ENCODE measurements around the gene CREG1.

GRCh38 chr1:167578939-167579521, 25.5 kb upstream of the CREG1 start:
- TF ChIP-seq ATF2 (CRISPR knock-in tag; IDR thresholded peaks at IDR 0.05; ENCODE audit: borderline replicate concordance, low read depth), result no peak
- no peak for TF ChIP-seq GABPB1 (CRISPR knock-in tag; IDR thresholded peaks at IDR 0.05)
- no peak for TF ChIP-seq PREB (CRISPR knock-in tag; IDR thresholded peaks at IDR 0.05; ENCODE audit: borderline replicate concordance)
